Psoas muscle (tissue), 8 donors: Measurements from ENCODE around the gene KCNG2. TPM values are rescaled to one million over a fixed set of nuclear protein-coding genes. Genes with fewer than 3 reads are reported as not detected.

Source experiments
- ATAC-seq, 4 donors: fragments of 200-7000 bp; cut with Tn5 transposase; one replicate each; pipeline ENCODE4 v1.9.1; 2020; ENCODE audit warnings: moderate library complexity in 3 of 4, mild to moderate bottlenecking in 2 of 4
- DNase-seq, 2 donors: peaks; one replicate each; pipeline ENCODE4 v3.0.0-alpha.2; 2020
- H3K27ac ChIP-seq: fragments of 200-600 bp; one replicate; pipeline ENCODE4 v1.8.0; 2022
- H3K27me3 ChIP-seq, 3 donors: fragments of 200-600 bp in 1 of 3; one replicate each; pipeline versions ENCODE4 v1.6.1 to v1.8.0; 2013 to 2022; ENCODE audit warnings: low read length in 2 of 3, mild to moderate bottlenecking in 2 of 3, moderate library complexity in 1 of 3; ENCODE audit not compliant: insufficient read depth in 3 of 3
- H3K36me3 ChIP-seq, 2 donors: fragments of 200-600 bp in 1 of 2; one replicate each; pipeline versions ENCODE4 v1.6.1 to v1.8.0; 2013 to 2022; ENCODE audit warnings: low read depth in 1 of 2, mild to moderate bottlenecking in 1 of 2, moderate library complexity in 1 of 2; ENCODE audit not compliant: insufficient read depth in 1 of 2
- H3K4me1 ChIP-seq: fragments of 200-600 bp; one replicate; pipeline ENCODE4 v1.8.0; 2022
- H3K4me3 ChIP-seq: fragments of 200-600 bp; one replicate; pipeline ENCODE4 v1.8.0; 2022; ENCODE audit warnings: mild to moderate bottlenecking
- H3K9me3 ChIP-seq: fragments of 200-600 bp; one replicate; pipeline ENCODE4 v1.8.0; 2022
- CTCF ChIP-seq: fragments of 200-600 bp; IDR thresholded peaks from one replicate; pipeline ENCODE4 v1.8.0; 2022; ENCODE audit warnings: antibody characterized with exemption
- WGBS, 3 donors: extraction: QIAGEN DNeasy Blood & Tissue Kit; methylation state at CpG; one replicate each; pipeline versions ENCODE4 v1.1.6 to v1.1.7; 2013; 5-methylcytosine and 5-hydroxymethylcytosine counted together
- intact Hi-C, 2 donors: fragments of 100-400 bp; cut with DNase I; formaldehyde crosslinking; loops; one replicate each; pipeline versions ENCODE4 v1.11.0 to v1.14.2; 2022
- polyA plus RNA-seq, 3 donors: library from polyadenylated mRNA; stranded (reverse); fragments of 200-250 nt; gene quantifications; one replicate each; pipeline ENCODE4 v1.2.3, GENCODE V29; 2013
- total RNA-seq, 4 donors: library from RNA; stranded (reverse); fragmentation: NEBNext Ultra II Directional in 2 of 4; extraction: Animal tissue kit (Norgen Biotek cat#: 25700) in 2 of 4; gene quantifications; one replicate each; pipeline versions ENCODE4 v1.2.1 to v1.2.4, GENCODE V29; 2021 to 2023
- donor health status: healthy with polysubstance abuse.
- donor health status: DM: no; HTN: no; CAD: no; lungs with moderate emphysema.
- donor health status: Bipolar disorder and iron deficiency.
- donor health status: healthy.
- donor health status: DM: yes; HTN: yes; CAD: no.
- donor health status: DM: no; HTN: no; CAD: no.
- donor health status: DM: no; HTN: no; CAD: no.
- donor health status: DM: yes; HTN: yes; CAD: no.

The KCNG2 gene
- total and polyA plus RNA-seq, 7 donors: 0.04 to 0.54 (median 0.27) TPM; not detected in 2

GRCh38 chr18:79879566-79879965, 81.8 kb downstream of the KCNG2 start:
- Histone ChIP-seq H3K9me3 (no peaks in the 10 kb centered on the region), H3K27ac (no peak overlapping the region), H3K36me3 (no peaks in the 10 kb centered on the region), H3K4me3 (no peak overlapping the region), H3K4me1 (no peaks in the 10 kb centered on the region), H3K27me3 (peaks cover 0 to 22% (median 5%) of the 10 kb centered on the region in 3 donors)
- no peak for TF ChIP-seq CTCF
- no peak for ATAC-seq
- 93 to 95% (median 94%) methylated on average over 12 of the region's 12 CpGs for WGBS, 3 donors
- intact Hi-C loops: no loop called here
- DNase-seq: no peak

- peaks cover 0 to 10% (median 3%) of the 10 kb centered on the region in 3 donors for H3K27me3 ChIP-seq
- no peaks in the 10 kb centered on the region for H3K9me3 ChIP-seq
- DNase-seq: no peak
- no peak overlapping the region for H3K4me3 ChIP-seq
- no peaks in the 10 kb centered on the region for H3K4me1 ChIP-seq
- no peak for TF ChIP-seq CTCF
- intact Hi-C loops: no loop called here
- H3K36me3 ChIP-seq: no peaks in the 10 kb centered on the region
- WGBS, 3 donors: 50 to 70% (median 62%) methylated on average over 11 of the region's 11 CpGs
- H3K27ac ChIP-seq: no peak overlapping the region
- ATAC-seq: no peak
These were observed 84.0 kb downstream of the KCNG2 start for GRCh38 chr18:79881695-79882094.

GRCh38 chr18:79882522-79883241, 84.9 kb downstream of the KCNG2 start:
- H3K9me3 ChIP-seq: no peaks in the 10 kb centered on the region
- no peak overlapping the region for H3K4me3 ChIP-seq
- H3K27me3 ChIP-seq: peaks cover 0 to 9% (median 0%) of the 10 kb centered on the region in 3 donors
- intact Hi-C loops: no loop called here
- H3K27ac ChIP-seq: no peak overlapping the region
- ATAC-seq: no peak
- H3K4me1 ChIP-seq: no peaks in the 10 kb centered on the region
- no peak for TF ChIP-seq CTCF
- no peaks in the 10 kb centered on the region for H3K36me3 ChIP-seq
- no peak for DNase-seq
- 96% methylated on average over 65 to 68 of the region's 68 CpGs for WGBS, 3 donors

GRCh38 chr18:79883461-79884293, 85.9 kb downstream of the KCNG2 start:
- intact Hi-C loops: no loop called here
- Histone ChIP-seq H3K27ac (no peak overlapping the region), H3K4me3 (no peak overlapping the region), H3K4me1 (no peaks in the 10 kb centered on the region), H3K9me3 (no peaks in the 10 kb centered on the region), H3K27me3 (peaks cover 0 to 5% (median 0%) of the 10 kb centered on the region in 3 donors), H3K36me3 (no peaks in the 10 kb centered on the region)
- 89 to 92% (median 92%) methylated on average over 25 to 31 of the region's 31 CpGs for WGBS, 3 donors
- ATAC-seq (no peak), DNase-seq (no peak)
- TF ChIP-seq CTCF: no peak
